ENCODE results near the gene ISLR.

GRCh38 chr15:74209560-74209958, 36.0 kb downstream of the ISLR start:
- TF ChIP-seq CTCF (IDR thresholded peaks at IDR 0.05; ENCODE audit: low read depth, low read length) (no peak), MYC (IDR thresholded peaks at IDR 0.05; ENCODE audit: low read depth, low read length) (no peak), MAX (IDR thresholded peaks at IDR 0.05; ENCODE audit: low read depth, low read length) (no peak)

All from NB4 (cell line).